Activated T-helper 1 cell treated with anti-CD3 and anti-CD28 coated beads, Interleukin-12 subunit alpha, Interleukin-12 subunit beta, Interleukin-2, Interleukin-4 antibody, amounts not matched to agents 30 ng/mL and 10 ng/mL and 1 ng/mL, durations not matched to agents 14 hours and 24 hours and 36 hours (primary cell): Measurements from ENCODE around the gene ZMYM1. TPM values are rescaled to one million over a fixed set of nuclear protein-coding genes. Genes with fewer than 3 reads are reported as not detected.
A peak's percentile ranks its signal among the peaks of the same experiment; 100 is the strongest.
"Not testable (repeated sequence)": the region's sequence is repeated elsewhere in the genome, so short reads cannot be mapped to it uniquely, and the experiment has no call there.

Source experiments
- DNase-seq: peaks from one replicate; pipeline ENCODE4 v3.0.0; 2021; ENCODE audit warnings: low spot score
- H3K27ac Mint-ChIP-seq: one replicate; pipeline ENCODE4 v1.8.0; 2021; ENCODE audit warnings: mild to moderate bottlenecking, mixed read lengths
- H3K27me3 Mint-ChIP-seq: one replicate; pipeline ENCODE4 v1.8.0; 2022; ENCODE audit warnings: mild to moderate bottlenecking, moderate library complexity, mixed read lengths; ENCODE audit not compliant: insufficient read depth
- H3K36me3 Mint-ChIP-seq: one replicate; pipeline ENCODE4 v1.8.0; 2021; ENCODE audit warnings: low read depth, mixed read lengths
- H3K4me1 Mint-ChIP-seq: one replicate; pipeline ENCODE4 v1.8.0; 2021; ENCODE audit warnings: low read depth, mixed read lengths
- H3K4me3 Mint-ChIP-seq: one replicate; pipeline ENCODE4 v1.8.0; 2021; ENCODE audit warnings: mild to moderate bottlenecking, moderate library complexity, mixed read lengths
- H3K9me3 Mint-ChIP-seq: one replicate; pipeline ENCODE4 v1.8.0; 2021; ENCODE audit warnings: mixed read lengths
- intact Hi-C: fragments of 100-400 bp; cut with micrococcal nuclease; formaldehyde crosslinking; loops from one replicate; pipeline ENCODE4 v1.15.1; 2024
- total RNA-seq: library from RNA; stranded (reverse); gene quantifications from 2 replicates; pipeline ENCODE4 v1.2.3, GENCODE V29; 2022

Gene ZMYM1
- total RNA-seq, 1 donor from 2014 or later, result 5.3 TPM

- no peaks in the 10 kb centered on the region for H3K9me3 Mint-ChIP-seq
- no peaks in the 10 kb centered on the region for H3K4me1 Mint-ChIP-seq
- H3K4me3 Mint-ChIP-seq, result no peak overlapping the region
Observed at GRCh38 chr1:35097224-35097623, 18.0 kb downstream of the ZMYM1 start.

GRCh38 chr1:35111106-35111505, 31.9 kb downstream of the ZMYM1 start:
- Mint-ChIP-seq H3K27me3 (peaks cover 2% of the 10 kb centered on the region), H3K27ac (no peak overlapping the region), H3K36me3 (peaks cover 4% of the 10 kb centered on the region), H3K9me3 (no peaks in the 10 kb centered on the region), H3K4me1 (peaks cover 5% of the 10 kb centered on the region), H3K4me3 (no peak overlapping the region)
- intact Hi-C loops, result no loop called here
- no peak for DNase-seq

More at GRCh38 chr1:35097224-35097623, 18.0 kb downstream of the ZMYM1 start:
- H3K27me3 Mint-ChIP-seq, result peaks cover 1% of the 10 kb centered on the region
- intact Hi-C loops, result no loop called here
- H3K27ac Mint-ChIP-seq, result no peak overlapping the region
- H3K36me3 Mint-ChIP-seq, result peaks cover 15% of the 10 kb centered on the region
- DNase-seq, result no peak

- peaks cover 5% of the 10 kb centered on the region for H3K4me1 Mint-ChIP-seq
- no peak for DNase-seq
- peaks cover 2% of the 10 kb centered on the region for H3K27me3 Mint-ChIP-seq
- intact Hi-C loops, result no loop called here
- peaks cover 4% of the 10 kb centered on the region for H3K36me3 Mint-ChIP-seq
- no peaks in the 10 kb centered on the region for H3K9me3 Mint-ChIP-seq
- no peak overlapping the region for H3K4me3 Mint-ChIP-seq
- no peak overlapping the region for H3K27ac Mint-ChIP-seq
Observed at GRCh38 chr1:35112668-35113067, 33.5 kb downstream of the ZMYM1 start.

GRCh38 chr1:35115459-35116383, 36.5 kb downstream of the ZMYM1 start:
- Mint-ChIP-seq H3K27ac (no peak overlapping the region), H3K4me3 (no peak overlapping the region), H3K27me3 (peaks cover 4% of the 10 kb centered on the region), H3K36me3 (peaks cover 6% of the 10 kb centered on the region), H3K4me1 (peaks cover 12% of the 10 kb centered on the region), H3K9me3 (no peaks in the 10 kb centered on the region)
- DNase-seq, result no peak
- intact Hi-C loops, result no loop called here

GRCh38 chr1:35120458-35121133, 41.4 kb downstream of the ZMYM1 start:
- DNase-seq, result no peak
- no peak overlapping the region for H3K27ac Mint-ChIP-seq
- H3K4me3 Mint-ChIP-seq, result peak overlapping the region; percentile 19
- H3K9me3 Mint-ChIP-seq, result no peaks in the 10 kb centered on the region
- intact Hi-C loops, result no loop called here
- H3K27me3 Mint-ChIP-seq, result peaks cover 4% of the 10 kb centered on the region
- H3K4me1 Mint-ChIP-seq, result peaks cover 11% of the 10 kb centered on the region
- peaks cover 4% of the 10 kb centered on the region for H3K36me3 Mint-ChIP-seq

- H3K27ac Mint-ChIP-seq, result no peak overlapping the region
- peaks cover 4% of the 10 kb centered on the region for H3K27me3 Mint-ChIP-seq
- H3K4me3 Mint-ChIP-seq, result no peak overlapping the region
- DNase-seq, result no peak
- intact Hi-C loops, result no loop called here
- peaks cover 7% of the 10 kb centered on the region for H3K4me1 Mint-ChIP-seq
- peaks cover 4% of the 10 kb centered on the region for H3K9me3 Mint-ChIP-seq
- H3K36me3 Mint-ChIP-seq, result peaks cover 1% of the 10 kb centered on the region
Observed at GRCh38 chr1:35122311-35122710, 43.1 kb downstream of the ZMYM1 start.

GRCh38 chr1:35126546-35126945, 47.4 kb downstream of the ZMYM1 start:
- H3K4me3 Mint-ChIP-seq, result no peak overlapping the region
- H3K27ac Mint-ChIP-seq, result no peak overlapping the region
- no peak for DNase-seq
- no peaks in the 10 kb centered on the region for H3K4me1 Mint-ChIP-seq
- intact Hi-C loops, result no loop called here
- no peaks in the 10 kb centered on the region for H3K27me3 Mint-ChIP-seq
- peaks cover 10% of the 10 kb centered on the region for H3K9me3 Mint-ChIP-seq
- H3K36me3 Mint-ChIP-seq, result no peaks in the 10 kb centered on the region

- Mint-ChIP-seq H3K9me3 (peaks cover 10% of the 10 kb centered on the region), H3K36me3 (no peaks in the 10 kb centered on the region), H3K27me3 (no peaks in the 10 kb centered on the region), H3K4me1 (no peaks in the 10 kb centered on the region), H3K27ac (no peak overlapping the region), H3K4me3 (no peak overlapping the region)
- intact Hi-C loops, result no loop called here
- DNase-seq, result no peak
Observed at GRCh38 chr1:35129080-35129479, 49.9 kb downstream of the ZMYM1 start.

GRCh38 chr1:35136780-35137179, 57.6 kb downstream of the ZMYM1 start:
- no peaks in the 10 kb centered on the region for H3K36me3 Mint-ChIP-seq
- H3K4me1 Mint-ChIP-seq, result no peaks in the 10 kb centered on the region
- no peak overlapping the region for H3K27ac Mint-ChIP-seq
- no peak overlapping the region for H3K4me3 Mint-ChIP-seq
- H3K9me3 Mint-ChIP-seq, result no peaks in the 10 kb centered on the region
- H3K27me3 Mint-ChIP-seq, result peaks cover 6% of the 10 kb centered on the region
- no peak for DNase-seq
- intact Hi-C loops, result no loop called here

GRCh38 chr1:35137590-35137989, 58.4 kb downstream of the ZMYM1 start:
- intact Hi-C loops, H3K4me3 Mint-ChIP-seq, H3K36me3 Mint-ChIP-seq, H3K27me3 Mint-ChIP-seq, H3K27ac Mint-ChIP-seq, H3K4me1 Mint-ChIP-seq, H3K9me3 Mint-ChIP-seq, DNase-seq: not testable (repeated sequence)

GRCh38 chr1:35142294-35142693, 63.1 kb downstream of the ZMYM1 start:
- intact Hi-C loops, result not testable (repeated sequence)

GRCh38 chr1:35142728-35143127, 63.5 kb downstream of the ZMYM1 start:
- H3K4me3 Mint-ChIP-seq, H3K36me3 Mint-ChIP-seq, H3K27ac Mint-ChIP-seq, H3K9me3 Mint-ChIP-seq, DNase-seq, intact Hi-C loops: not testable (repeated sequence)
- peaks cover 11% of the 10 kb centered on the region for H3K27me3 Mint-ChIP-seq
- peaks cover 17% of the 10 kb centered on the region for H3K4me1 Mint-ChIP-seq

More at GRCh38 chr1:35142294-35142693, 63.1 kb downstream of the ZMYM1 start:
- not testable (repeated sequence) for H3K36me3 Mint-ChIP-seq, DNase-seq, H3K4me3 Mint-ChIP-seq, H3K27ac Mint-ChIP-seq, H3K9me3 Mint-ChIP-seq
- peaks cover 11% of the 10 kb centered on the region for H3K27me3 Mint-ChIP-seq
- peaks cover 17% of the 10 kb centered on the region for H3K4me1 Mint-ChIP-seq
